Uterus (tissue), 2 donors: ENCODE measurements around the gene THSD4.

ENCODE experiments used
- CTCF ChIP-seq, 4 experiments: fragments of 200-600 bp in 2 of 4; fragments of 450-650 bp in 2 of 4; sonication (generic) in 2 of 4; IDR thresholded peaks; one replicate each; pipeline ENCODE4 v1.5.1; 2016 to 2019; ENCODE audit warnings: antibody characterized with exemption in 4 of 4, mild to moderate bottlenecking in 2 of 4, moderate library complexity in 1 of 4
- POLR2A ChIP-seq, 2 donors: fragments of 450-650 bp; IDR thresholded peaks; one replicate each; pipeline ENCODE4 v1.6.1; 2016; ENCODE audit warnings: antibody characterized with exemption in 2 of 2, mild to moderate bottlenecking in 1 of 2, moderate library complexity in 1 of 2

GRCh38 chr15:71786673-71787072 lies 671.4 kb downstream of the THSD4 start:
- TF ChIP-seq CTCF (IDR thresholded peaks at IDR 0.05) (no peak), POLR2A (IDR thresholded peaks at IDR 0.05) (no peak)
